GM12801 (cell line): ENCODE data around the gene MYBL2.

Experiments used
- CTCF ChIP-seq: IDR thresholded peaks from one replicate; pipeline ENCODE4 v1.5.1; 2011; ENCODE audit warnings: control low read depth; ENCODE audit not compliant: insufficient read length; ENCODE audit errors: extremely low read depth

The MYBL2 gene

DNA sequence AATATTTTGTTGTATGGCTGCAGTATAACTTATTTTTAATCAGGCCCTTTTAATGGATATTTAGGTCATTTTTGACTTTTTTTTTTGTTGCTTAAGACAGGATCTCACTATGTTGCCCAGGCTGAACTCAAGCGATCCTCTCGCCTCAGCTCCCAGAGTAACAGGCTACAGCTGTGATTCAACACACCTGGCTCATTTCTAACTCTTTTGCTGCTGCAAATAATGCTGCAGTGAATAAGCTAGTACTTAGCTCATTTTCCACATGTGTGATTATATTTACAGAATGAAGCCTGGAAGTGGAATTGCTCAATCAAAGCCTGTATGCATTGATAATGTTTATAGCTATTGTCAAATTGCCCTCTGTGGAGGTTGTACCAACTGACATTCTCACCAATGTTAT lies 58.8 kb downstream of the MYBL2 start:
- no peak for TF ChIP-seq CTCF

DNA sequence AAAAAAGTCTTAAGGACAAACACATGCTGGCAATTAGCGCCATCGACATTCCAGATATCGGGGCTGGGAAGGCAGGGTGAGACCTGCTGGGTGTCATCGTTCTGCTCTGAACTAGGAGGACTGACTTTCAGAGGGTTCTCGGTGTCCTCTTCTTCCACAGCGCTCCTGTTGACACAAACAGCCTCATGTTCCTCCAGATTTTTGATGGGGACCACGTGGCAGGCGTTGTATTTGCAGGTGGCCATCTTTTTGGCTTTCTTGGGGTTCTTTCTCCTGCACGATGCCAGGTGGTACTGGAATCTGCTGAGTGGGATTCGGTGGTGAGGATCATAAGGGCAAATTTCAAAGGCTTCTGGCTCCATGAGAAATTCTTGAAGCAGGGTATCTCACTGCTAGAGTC lies 59.4 kb downstream of the MYBL2 start:
- no peak for TF ChIP-seq CTCF

DNA sequence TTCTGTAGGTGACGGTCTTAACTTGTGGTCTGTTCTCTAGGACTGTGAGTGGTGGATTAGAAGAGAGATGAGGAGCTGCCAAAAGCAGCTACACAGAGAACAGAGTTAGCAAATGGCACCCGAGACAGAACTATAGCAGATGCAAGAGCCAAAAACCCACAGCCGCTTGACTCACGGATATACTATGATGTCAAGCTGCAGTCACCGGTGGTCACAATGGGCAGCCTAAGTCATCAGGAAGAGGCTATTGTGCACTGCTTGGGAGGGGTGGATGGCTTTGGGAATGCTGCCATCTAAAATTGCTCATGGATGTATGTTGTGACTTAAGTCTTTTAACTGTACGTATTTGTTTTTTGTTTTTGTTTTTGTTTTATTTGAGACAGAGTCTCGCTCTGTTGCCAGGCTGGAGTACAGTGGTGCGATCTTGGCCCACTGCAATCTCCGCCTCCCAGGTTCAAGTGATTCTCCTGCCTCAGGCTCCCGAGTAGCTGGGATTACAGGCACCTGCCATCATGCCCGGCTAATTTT lies 60.0 kb downstream of the MYBL2 start, which contains the start of gene GTSF1L:
Gene GTSF1L, minus strand, starts transcription at position 192 of the 528 bp plus-strand sequence. CDS start 308 bp downstream, outside the sequence.
- no peak for TF ChIP-seq CTCF

DNA sequence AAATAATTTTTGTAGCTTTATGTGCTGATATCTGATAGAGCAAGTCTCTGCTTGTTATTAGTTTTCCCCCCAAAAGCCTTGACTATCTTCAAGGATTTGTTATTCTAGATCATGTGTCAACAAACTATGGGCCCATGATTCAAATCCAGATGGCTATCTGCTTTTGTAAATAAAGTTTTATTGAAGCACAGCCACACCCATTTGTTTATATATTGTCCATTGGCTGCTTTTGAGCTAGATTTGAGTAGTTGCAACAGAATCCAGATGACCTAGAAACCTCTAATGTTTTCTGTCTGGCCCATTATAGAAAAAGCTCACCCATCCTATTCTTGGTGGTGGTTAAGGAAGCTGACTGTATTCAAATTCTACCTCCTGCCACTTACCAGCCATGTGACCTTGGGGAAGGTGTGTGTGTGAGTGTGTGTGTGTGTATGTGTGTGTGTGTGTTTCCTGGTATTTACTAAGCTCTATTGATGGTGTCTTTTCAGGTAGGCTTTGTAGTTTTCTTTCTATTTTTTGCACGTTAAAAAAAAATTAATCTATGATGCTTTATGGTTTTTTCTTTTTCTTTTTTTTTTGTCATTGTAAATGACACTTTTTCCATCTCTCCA lies 61.2 kb downstream of the MYBL2 start:
- TF ChIP-seq CTCF, result no peak

DNA sequence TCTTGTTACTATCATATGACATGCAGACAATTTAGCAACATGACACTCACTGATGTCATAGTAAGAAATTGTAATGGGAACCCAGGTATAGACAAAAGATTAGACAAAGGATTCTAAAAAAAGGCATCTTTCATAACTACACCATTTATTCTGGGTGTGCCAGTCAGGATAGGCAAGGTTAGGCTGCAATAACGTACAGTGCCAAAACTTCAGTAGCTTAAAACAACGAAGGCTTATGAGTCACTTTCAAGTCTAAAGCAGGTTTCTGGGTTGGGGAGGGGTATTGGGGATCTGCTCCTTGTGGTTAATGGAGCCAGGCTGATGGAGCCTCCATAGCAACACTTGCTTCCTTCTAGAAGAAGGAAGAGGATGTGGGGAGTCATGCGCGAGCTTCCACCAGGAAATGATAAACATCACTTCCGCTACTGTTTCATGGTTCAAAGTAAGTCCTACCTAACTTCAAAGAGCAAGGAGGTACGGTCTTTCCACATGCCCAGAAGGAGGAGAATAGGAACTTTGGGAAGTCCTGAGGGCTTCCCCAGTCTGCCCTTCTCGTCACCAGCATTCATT lies 61.9 kb downstream of the MYBL2 start:
- TF ChIP-seq CTCF, result no peak

DNA sequence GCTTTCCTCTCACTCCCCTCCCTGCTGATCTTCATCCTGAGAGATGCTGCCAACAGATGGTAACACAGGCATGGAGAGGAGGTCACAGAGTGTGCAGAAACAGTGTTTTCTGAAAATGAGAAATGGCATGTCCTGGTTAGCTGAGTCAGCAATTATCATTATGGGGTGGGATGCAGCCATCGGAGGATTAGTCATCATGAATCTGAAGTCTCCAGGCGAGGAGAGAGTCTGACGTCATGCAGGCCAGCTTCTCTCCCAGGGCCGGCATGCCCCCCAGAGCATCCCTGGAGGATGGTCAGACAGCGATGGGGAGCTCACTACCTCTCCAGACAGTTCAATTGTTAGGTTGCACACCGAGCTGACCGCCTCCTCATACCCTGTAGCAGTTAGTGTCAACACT lies 64.6 kb downstream of the MYBL2 start:
- TF ChIP-seq CTCF, result no peak

- no peak for TF ChIP-seq CTCF
These were observed 65.0 kb downstream of the MYBL2 start for GRCh38 chr20:43731927-43732326.
